HS-5 (cell line): ENCODE measurements around the gene SCN4B.

ENCODE experiments used
- DNase-seq: peaks from one replicate; pipeline ENCODE4 v3.0.0-alpha.2; 2012; ENCODE audit warnings: low read depth

Gene SCN4B

DNA sequence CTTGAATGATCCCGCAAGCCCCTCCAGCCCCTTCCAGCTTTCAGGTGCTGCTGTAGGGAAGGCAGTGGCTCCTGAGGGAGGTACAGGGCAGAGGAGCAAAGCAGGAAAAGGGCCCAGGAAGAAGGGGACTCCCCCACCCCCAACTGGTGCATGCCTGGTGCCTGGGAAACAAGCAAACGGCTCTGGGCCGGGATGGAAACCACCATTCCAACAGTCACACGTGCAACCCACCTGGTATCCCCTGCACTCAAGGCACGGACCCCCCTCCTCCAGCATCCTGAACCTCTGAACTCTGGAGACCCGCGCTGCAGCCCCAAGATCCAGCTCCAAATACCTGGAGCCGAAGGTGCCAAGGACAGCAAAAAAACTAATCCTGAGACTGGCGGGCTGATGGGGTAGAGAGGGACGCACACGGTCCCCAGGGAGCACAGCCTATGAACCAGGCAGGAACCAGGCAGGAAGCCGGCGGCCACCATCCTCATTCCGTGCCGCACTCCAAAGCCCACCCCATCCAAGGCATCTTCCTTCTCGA lies 537 bp downstream of the SCN4B start:
- no peak for DNase-seq

DNA sequence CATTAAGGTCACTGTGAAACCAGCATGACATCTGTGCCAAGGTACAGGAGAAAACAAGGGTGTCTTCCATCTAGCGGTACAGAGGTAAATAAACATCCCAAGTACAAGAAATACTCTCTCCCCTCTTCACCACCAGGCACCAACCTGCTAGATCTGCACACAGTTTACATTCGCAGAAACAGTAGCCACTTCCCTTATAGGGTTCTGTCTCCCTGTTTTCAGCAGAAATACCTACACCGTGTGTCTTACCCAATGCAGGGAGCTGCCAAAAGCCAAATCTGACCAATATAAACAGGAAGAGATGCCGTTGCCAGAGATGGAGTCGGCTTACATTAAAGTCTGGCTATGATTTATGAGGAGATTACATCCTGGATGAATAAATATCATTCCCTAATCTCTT lies 1.2 kb downstream of the SCN4B start:
- DNase-seq = no peak

DNA sequence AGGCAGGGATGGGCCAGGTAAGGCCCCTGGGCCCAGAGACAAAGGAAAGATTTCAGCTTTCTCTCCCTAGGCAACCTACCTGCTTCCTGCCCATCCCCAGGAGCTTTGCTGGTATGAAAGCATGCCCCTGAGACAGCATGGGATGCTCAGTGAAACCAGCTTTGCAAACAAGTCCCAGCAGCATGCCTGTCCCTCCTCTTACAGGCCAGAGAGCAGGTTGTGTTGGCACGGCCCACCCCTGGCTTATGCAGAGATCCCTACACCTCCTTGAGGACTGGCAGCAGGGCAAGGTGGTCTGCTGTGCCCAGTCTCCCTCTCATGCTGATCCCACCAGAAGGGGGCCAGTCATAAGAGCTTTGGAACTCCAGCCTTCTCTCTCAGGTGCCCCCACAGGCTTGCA lies 3.1 kb downstream of the SCN4B start:
- no peak for DNase-seq

DNA sequence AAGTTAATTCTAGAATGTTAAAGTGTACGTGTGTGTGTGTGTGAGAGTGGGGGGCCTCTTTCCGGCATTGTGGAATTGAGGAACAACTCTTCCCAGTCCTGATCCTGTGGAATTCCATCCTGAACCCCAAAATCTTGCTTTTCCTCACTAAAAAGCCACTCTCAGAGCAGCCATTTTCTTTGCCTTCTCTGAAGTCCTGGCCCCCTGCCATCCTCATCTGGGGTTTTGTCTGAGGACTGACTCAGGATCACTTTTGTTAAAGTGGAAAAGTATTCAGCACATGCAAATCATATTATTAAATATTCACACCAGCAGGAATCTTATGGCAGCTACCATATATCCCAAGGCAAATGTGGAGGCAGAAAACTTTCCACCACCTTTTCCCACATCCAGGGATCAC lies 3.8 kb downstream of the SCN4B start:
- DNase-seq = no peak

DNA sequence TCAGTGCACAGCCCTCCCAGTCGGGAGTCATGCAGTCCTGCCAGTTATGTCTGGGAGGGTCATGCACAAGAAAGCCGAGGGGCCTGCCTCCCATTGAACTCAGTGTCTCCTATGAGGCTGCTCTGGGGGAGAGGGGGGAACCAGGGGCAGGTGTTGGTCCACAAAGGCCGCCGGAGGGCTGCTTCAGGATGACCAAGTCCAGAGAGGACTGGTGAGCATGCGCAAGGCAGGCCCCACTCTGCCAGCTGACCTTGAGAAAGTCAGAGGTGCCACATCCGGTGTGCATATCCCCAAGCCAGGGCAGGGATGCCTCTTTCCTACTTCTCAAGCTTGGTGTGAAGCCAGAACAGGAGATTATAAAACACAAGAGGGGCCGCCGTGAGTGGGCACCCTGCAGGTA lies 4.4 kb downstream of the SCN4B start:
- no peak for DNase-seq

DNA sequence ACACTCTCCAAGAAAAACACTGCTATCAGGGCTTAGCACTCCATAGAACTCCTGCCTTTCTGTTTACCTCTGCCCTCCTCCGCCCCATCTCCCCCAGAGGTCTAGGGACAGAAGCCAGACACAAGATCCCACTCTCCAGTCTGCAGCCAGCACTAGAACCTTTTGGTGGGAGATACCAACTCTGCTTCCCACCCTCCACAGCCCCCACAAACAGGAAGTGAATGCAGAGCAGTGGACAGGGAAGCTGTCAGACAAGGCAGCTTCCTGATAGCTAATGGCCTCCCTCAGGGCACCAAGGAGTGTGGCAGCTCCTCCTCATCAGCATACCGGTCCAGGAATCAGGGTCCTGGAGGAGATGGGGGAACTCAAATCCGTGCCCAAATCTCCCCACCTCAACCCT lies 5.1 kb downstream of the SCN4B start:
- no peak for DNase-seq

DNA sequence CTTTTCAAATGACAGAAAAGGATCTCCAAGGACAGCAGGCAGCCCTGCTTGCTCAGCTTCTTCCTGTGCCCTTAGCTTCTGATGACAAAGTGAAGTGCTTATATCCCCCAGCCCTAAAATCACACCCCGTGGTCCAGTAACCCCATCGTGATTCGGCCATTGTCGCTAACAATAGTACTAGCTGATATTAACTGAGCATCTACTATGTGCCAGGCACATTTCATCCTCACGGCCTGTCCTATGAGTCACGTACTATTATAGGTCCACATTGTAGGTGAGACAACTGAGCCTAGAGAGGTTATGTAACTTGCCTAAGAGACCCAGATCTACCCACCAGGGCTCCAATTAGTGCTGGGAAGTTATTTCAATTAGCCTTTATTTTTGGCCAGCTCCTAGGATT lies 6.1 kb downstream of the SCN4B start:
- no peak for DNase-seq

DNA sequence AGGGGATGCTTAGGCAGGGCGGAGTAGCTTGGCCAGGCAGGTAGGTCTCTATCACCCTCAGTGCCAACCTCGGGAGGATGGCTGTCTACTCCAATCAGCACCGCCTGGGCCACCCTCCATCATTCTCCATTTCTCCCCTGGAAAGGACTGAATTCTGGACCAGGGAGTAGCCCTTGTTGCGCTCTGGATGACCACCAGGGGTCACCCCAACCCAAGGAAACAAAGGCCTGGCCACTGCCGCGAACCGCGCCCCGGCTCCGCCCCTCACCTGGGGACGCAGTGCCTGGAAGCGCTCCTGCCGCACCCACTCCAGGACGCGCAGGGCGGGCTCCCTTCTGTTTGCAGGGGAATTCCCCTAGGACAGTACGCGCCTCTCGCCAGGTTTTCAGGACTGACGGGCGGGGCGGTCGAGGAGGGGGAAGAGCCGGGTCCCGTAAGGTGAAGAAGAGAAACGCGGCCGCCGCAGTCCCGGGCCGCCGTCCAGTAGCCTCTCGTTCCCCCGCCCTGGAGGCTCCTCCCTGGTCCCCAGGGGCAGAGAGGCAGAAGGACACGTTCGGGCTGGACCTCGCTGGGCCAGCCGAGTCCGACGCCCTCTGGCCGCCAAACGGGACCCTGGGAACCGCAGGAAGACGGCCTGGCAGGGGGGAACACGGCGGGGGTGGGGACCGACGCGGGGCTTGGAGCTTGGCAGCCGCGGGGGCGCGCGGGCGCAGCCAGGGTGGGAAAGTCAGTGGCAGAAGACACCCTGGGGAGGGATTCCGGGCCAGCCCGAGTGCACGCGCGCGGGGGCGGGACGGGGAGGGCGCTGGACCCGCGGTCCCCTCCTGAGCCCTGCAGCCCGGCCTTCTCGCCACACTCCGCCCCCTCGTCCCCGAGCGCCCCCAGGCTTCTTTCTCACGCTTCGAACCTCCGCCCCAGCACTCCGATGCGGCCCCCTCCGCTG lies 7.1 kb downstream of the SCN4B start:
- peak; percentile 36 for DNase-seq

DNA sequence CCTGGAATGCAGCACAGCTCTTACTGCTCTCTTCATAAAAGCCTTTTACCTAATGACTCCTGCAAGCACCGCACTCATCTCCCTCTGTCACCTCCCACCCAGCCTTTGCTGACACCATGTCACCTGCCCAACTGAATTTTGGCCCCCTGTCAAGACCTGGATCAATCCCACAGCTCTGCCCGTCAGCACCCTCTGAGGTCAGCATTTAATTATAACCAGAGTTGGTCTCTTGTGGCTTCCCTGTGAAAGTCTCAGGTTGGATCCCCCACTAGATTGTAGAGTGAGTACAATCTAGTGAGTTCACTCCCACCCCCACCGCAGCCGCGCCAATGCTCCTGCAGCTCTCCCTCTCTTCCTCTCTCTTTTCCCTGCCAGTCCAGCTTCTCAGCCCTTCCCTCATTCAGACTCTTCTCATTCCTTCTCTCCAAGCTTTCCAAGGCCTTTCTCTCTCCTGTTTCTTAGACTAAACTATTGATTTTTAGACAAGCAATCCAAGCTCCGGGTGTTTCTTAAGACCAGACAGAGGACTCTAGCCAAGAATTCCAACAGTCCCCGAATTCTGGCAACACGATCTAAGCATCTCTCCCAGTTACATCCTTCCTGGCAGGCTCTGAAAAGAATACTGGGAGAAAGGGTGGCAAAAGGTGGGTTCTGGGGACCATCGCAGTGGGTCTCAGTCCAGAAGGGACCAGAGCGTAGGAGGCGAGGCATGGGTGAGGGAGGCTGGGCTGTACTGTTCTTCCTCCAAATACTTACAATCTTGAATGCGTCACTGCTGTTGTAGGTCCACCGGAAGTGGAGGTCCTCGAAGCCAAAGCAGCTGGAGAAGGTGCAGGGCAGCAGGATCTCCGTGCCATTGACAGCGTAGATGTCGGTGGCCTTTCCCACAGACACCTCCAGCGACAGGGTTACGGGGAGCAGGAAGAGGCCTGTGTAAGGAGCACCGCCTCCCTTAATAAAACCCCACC lies 8.0 kb downstream of the SCN4B start:
- DNase-seq = no peak

DNA sequence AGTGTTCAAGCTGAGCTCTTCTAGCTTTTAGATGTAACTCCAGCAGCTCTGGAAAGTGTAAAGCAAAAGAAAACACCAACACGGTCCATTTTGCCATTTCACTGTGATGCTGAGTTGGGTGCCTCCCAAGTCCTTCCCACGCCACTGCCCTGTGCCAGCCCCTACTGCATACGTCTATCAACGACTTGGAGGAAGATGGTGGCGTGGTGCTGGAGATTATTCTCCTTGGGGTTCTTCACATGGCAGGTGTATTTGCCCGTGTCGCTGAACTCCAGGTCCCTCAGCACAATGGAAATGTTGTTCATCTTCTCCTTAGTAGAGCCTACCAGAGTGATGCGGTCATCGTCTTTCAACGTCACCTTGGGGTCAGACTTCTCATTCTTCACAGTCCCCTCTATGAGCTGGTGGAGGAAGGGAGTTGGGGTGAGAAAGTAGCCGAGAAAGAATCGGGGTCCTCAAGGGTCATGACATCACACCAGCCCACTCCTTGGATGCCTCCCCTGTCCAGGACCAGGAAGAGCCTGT lies 8.9 kb downstream of the SCN4B start:
- no peak for DNase-seq

DNA sequence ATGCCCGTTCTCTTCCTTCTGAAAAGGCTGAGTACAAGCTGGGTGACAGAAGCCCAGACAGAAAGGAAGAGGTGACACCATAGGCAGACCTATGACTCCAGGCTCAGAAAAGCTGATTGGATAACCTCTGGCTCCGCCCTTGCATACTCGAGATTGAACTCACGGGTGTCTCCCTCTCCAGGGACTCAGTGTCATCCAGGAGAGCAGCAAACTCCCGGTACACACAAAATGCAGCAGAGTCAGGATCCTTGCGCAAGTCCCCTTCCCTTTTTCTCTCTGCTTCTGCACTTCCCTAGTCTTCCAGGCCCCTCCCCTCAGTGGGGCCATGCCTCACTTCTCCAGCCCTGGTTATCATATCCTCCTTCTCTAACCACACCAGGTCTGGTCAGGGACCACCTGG lies 9.8 kb downstream of the SCN4B start:
- no peak for DNase-seq

DNA sequence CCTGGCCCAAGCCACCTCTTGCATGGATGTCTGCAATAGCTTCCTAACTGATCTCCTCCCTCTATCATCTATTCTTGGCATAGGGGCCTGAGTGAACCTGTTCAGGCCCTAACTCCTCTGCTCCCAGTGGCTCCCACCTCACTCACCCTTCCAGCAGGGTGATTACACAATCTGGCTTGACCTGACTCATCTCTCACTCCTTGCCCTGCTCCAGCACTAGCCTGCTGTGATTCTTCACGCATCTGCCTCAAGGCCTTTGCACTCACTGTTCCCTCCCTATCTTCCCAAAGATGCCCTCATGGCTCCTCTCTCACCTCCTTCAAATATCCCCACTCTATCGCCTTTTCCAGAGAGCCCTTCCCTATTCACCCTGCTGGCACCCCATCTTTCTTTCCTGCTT lies 10.5 kb downstream of the SCN4B start:
- DNase-seq = no peak

DNA sequence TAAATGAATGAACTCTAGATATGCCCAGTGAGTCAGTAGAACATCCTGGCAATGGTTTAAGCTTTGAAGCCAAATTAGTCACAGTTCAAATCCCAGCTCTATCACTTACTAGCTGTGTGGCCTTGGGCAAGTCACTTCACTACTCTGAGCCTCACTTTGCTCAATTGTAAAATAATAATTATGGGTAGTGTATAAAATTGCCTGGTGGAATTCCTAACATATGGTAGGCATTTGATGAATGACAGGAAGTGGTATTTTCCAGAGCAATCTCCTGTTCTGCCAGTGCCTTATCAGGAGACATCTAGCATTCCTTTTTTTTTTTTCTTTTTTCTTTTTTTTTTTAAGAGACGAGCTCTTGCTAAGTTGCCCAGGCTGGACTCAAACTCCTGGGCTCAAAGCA lies 13.0 kb downstream of the SCN4B start:
- no peak for DNase-seq

DNA sequence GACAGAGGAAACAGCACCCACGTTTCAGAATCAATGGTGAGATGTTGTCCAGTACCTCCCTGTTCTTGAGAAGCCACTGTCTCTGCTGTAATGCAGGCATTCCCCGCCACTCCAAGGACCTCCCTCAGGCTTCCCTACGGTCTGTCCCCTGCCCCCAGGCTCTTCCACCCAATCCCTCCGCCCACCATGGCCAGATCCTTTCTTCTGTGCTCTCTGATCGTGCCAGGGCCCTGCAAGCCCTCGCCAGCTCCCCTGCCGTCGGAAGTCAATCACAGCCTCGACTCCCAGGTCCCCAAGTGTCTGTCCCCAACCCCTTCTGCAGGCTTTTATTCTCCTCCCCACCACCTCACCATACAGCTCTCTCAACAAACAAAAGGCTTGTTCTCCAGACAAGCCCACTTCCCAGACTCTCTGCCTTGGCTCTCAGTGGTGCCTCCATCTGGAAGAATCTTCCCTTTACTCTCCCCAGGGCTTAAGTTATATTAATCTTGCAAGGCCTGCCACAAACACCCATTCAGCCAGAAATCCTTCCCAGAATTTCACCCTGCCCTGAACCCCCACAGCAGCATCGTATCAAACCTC lies 13.7 kb downstream of the SCN4B start:
- no peak for DNase-seq

DNA sequence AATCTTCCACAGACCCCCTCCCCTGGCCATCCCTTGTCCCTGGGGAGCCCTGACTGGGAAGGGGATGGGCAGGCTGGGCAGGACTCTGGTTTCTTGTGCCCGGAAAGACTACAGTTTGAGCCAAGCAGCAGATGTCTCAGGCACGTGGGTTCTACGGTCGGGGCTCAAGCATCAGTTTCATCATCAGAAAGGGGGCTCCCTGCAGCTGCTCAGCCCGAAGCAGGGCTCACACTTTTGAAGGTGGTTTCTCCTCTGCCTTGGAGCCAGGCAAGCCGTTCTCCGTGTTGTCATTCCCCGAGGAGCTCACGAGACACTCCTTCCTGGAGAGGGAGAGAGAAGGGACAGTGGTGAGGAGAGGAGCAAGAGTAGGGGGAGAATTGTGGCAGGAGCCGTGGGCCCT lies 15.8 kb downstream of the SCN4B start:
- DNase-seq = no peak

DNA sequence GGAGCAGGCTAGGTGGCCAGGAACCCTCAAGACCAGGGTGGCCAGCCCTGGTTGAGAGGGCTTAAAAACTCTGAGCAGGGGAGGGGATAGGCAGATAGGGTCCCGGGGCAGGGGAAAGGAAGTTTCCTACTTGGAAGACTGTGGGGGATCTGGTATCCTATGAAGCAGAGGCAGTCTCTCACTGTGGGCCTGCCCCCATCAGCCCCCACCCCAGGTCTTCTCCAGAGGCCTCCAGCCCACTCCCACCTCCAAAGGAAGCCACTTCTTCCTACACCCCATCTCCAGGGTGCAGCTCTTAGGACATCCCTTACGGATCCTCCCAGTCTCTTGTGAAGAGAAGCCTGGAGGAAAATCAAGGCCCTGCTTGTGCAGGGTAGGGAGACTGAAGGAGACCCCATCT lies 16.3 kb downstream of the SCN4B start:
- no peak for DNase-seq

DNA sequence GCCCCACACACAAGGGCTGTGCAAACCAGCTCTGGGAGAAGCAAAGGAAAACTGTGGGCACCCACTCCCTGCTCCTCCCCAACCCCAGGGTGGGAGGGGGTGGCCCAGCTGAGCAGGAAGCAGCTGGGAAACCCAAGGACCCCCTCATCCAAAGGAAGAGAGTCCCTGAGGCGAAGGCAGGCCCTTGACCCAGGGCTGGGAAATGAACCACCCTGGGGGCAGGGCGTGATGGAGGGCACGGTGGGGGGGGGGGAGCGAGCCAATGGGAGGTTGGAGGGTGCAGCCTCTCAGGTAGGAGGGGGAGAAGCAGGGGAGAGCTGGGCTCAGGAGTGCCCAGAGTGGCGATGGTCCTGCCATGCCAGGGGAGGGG lies 16.8 kb downstream of the SCN4B start:
- DNase-seq = no peak

DNA sequence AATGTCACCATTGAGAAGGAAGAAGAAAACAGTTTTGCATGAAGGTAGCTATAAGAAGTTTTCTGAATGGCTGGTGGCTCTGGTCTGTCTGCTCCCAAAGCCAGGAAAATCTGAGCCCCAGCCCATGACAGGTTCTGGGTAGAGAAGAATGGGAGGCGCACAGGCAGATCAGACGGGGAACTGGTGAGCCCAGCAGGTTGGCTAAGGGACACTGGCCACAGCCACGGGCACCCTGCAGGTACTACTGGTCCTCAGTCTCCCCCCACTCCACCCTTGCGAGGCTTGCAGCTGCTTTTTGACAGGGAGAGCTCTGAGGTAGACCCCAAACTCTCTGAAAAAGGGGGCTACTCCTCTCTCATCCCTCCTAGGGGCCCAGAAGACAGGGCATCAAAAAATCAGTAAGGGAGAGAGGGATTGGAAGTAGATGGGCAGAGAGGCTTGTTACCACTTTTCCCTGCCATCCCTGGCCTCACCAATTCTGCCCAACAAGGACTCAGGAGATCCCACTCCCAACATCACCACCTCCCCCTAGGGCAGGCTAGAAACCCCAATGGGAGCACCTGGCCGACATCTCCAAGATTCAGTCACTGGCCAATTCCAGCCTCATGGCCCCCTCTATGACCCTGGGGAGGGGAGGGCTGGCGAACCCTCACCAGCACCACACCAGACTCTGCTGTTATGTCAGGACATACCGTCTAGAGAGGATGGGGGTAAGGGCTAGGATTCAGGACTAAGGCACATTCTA lies 17.4 kb downstream of the SCN4B start:
- DNase-seq = no peak

DNA sequence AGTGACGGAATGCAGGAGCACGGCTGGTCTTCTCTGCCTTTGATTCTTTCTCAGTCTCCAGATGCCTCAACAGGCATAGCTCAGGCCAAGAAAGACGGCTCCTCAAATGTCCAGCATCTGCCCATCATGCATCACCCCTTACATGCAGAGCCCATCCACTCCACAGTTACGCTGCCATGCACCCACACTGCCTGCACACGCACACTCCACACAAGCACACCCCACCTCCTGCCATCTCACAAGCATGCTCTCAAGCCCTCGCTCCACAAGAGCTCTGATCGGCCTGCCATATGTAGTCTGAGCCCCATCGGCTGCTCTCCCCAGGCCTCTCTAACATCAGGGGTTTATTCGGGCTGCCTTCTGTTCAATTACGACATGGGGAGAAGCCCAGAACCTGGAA lies 18.8 kb downstream of the SCN4B start:
- DNase-seq = no peak

DNA sequence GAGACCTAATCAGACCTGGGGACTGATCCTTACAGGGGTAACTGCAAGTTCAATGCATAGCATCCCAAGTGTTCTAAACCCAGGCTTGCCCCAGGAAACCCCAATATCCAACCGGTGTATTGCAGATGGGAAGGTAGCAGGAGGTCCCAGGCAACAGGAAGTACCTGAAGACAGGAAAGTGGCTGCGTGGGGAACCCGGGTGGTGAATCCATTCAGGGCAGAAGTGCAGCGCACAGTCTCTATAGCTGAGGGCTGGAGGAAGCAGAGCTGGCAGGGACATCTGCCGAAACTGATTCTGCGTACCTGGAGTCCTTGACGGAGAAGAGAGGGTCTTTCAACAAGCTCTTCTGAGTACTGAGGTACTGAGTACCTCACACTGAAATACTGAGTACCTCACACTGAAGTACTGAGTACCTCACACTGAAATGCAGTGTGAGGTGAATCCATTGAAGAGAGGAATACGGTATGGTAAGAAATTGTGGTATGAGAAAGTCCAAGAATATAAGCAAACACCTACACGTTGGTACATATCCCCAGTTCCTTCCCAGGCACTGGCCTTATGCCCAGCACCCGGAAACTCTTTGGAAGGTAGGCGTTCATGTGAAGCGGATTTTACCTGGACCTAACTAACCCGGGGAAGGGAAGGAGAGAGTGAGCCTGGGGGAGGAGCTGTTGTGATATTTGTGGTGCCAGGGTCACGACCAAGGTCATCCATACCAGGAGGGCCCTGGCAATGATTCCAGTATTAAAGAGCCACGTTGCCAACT lies 20.1 kb downstream of the SCN4B start:
- no peak for DNase-seq
